ENCODE results near the gene CLEC7A.

CLEC7A gene

DNA sequence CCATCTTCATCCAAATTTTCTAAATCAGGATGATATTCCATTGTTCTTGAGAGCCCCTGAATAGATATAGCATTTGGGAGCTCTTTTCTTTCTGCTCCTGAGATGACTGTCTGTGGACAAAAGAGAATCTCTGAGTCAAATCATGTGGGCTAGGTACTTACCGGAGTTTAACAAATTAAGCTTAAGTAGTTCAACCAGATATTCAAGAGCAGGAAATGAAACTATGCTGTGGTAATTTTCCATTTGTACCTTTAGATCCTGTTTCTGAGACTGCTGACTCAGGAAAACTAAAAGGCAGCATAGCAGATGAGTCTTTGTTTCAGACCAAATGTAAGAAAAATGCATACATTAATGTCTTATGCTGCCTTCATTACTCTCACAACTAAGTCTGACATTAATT lies at the start of gene CLEC7A:
CLEC7A (minus strand) TSS at position 158 of the 400 bp plus-strand sequence; CDS start at position 41, 117 bp downstream.
- no peak within 1 kb of the TSS for H3K4me3 ChIP-seq (ENCODE audit: low read depth, low read length)
- TF ChIP-seq, protein P1, sequence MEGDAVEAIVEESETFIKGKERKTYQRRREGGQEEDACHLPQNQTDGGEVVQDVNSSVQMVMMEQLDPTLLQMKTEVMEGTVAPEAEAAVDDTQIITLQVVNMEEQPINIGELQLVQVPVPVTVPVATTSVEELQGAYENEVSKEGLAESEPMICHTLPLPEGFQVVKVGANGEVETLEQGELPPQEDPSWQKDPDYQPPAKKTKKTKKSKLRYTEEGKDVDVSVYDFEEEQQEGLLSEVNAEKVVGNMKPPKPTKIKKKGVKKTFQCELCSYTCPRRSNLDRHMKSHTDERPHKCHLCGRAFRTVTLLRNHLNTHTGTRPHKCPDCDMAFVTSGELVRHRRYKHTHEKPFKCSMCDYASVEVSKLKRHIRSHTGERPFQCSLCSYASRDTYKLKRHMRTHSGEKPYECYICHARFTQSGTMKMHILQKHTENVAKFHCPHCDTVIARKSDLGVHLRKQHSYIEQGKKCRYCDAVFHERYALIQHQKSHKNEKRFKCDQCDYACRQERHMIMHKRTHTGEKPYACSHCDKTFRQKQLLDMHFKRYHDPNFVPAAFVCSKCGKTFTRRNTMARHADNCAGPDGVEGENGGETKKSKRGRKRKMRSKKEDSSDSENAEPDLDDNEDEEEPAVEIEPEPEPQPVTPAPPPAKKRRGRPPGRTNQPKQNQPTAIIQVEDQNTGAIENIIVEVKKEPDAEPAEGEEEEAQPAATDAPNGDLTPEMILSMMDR (IDR thresholded peaks at IDR 0.05; ENCODE audit: borderline replicate concordance, insufficient read depth, low read depth, low read length) = no peak

DNA sequence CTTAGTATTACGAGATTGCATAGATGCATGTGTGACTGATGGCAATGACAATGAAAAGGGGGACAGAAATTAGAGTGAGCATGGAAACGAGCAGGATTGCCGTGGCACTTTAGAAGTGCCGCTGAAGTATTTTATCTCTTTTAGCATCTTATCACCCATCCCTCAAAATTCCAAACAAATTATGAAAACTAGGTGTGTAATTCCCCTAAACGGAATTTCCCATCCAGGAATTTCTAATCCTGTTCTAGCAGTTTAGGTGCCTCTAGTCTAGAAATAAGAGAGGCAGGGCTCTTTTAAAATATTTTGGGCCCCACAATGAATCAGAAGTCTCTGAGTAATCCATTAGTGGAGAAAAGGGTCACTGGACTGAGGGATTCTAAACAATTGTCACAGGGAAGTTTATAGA lies 49.8 kb upstream of the CLEC7A start:
- no peak overlapping the region for H3K4me3 ChIP-seq (ENCODE audit: low read depth, low read length)
- TF ChIP-seq, protein P1 (IDR thresholded peaks at IDR 0.05; ENCODE audit: borderline replicate concordance, insufficient read depth, low read depth, low read length) = no peak

DNA sequence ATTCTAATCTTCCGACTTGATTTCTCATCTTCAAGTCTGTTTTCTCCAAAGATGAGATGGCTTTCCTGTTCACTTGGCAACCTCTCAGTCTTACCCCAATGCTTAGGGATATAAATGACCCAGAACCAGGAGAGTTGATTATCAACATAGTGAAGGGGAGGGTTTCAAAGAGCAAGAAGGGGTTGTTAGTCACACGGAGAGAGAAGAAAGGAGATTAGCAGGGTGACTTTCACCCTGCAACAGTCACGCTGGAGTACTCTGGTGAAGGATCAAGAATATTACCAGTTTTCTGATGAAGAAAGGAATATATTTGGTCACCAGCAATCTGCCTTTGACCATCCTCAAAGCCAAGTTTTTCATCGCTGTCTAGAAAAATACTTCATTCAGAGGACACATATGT lies 48.8 kb upstream of the CLEC7A start, which contains the start of gene TMEM52B:
TMEM52B (plus strand) TSS at position 212 of the 400 bp plus-strand sequence. CDS start 543 bp downstream, outside the sequence.
- TF ChIP-seq, protein P1 (IDR thresholded peaks at IDR 0.05; ENCODE audit: borderline replicate concordance, insufficient read depth, low read depth, low read length) = no peak
- no peak within 1 kb of the TSS for H3K4me3 ChIP-seq (ENCODE audit: low read depth, low read length)

DNA sequence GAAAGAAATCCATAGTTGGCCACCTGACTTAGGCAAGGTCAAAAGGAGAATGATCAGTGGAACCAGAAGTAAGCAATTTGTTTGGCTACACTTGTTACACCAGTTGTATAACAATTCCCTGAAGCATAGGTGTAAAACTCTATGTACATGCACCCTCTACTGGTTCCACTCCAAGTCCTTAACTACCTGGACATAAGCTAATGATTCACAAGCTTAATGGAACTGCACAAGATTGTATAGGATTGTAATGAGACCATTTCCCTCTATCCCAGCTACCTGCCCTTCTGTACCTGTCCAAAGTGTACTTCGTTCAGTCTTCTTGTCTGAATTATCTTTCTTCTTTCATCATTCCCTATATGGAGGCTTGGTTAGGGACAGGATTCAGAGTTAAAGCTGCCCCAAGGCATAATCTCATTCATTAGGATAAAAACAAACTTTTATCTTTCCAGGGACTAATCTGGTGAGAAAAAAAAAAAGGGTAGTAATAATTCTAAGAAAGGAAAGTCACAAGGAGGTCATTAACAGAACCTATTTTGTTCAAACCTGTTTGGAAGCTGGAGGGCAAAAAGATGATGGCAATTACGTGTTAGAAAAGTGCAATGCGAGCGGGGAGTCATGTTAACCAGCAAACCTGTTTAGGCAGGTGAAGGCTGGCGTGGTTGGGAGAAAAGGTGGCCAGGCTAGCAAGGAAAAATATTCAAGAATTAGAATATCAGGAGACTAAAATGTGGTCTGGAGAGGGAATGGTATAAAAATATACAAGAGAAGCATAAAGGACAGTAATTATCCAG lies 46.0 kb upstream of the CLEC7A start:
- TF ChIP-seq, protein P1 (IDR thresholded peaks at IDR 0.05; ENCODE audit: borderline replicate concordance, insufficient read depth, low read depth, low read length) = no peak
- no peak overlapping the region for H3K4me3 ChIP-seq (ENCODE audit: low read depth, low read length)

DNA sequence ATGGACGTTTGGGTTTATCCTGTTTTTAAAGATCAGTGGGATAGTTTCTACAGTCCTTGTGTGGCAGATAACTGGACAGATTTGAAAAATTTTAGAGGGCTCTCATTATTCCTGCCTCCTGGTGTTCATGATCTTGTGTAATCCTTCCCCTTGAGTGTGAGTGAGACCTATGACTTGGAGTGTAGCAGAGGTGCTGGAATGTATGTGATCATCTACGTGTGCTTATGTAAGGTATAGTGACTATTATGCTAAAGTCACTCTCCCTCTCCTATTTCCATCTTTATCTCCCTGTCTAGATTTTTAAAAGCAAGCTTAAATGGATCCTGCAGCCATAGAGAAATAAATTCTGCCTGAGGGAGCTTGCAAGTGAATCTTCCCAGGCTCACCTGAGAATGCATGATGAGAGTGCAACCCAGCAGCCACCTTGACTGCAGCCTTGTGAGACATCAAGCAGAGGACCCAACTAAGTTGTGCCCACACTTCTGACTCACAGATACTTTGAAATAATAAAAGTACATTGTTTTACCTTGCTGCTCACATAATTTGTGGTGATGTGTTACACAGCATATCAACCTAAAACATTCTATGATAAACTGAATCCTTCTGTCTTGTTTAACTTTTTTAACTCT lies 45.1 kb upstream of the CLEC7A start:
- H3K4me3 ChIP-seq (ENCODE audit: low read depth, low read length) = no peak overlapping the region
- TF ChIP-seq, protein P1 (IDR thresholded peaks at IDR 0.05; ENCODE audit: borderline replicate concordance, insufficient read depth, low read depth, low read length) = no peak

DNA sequence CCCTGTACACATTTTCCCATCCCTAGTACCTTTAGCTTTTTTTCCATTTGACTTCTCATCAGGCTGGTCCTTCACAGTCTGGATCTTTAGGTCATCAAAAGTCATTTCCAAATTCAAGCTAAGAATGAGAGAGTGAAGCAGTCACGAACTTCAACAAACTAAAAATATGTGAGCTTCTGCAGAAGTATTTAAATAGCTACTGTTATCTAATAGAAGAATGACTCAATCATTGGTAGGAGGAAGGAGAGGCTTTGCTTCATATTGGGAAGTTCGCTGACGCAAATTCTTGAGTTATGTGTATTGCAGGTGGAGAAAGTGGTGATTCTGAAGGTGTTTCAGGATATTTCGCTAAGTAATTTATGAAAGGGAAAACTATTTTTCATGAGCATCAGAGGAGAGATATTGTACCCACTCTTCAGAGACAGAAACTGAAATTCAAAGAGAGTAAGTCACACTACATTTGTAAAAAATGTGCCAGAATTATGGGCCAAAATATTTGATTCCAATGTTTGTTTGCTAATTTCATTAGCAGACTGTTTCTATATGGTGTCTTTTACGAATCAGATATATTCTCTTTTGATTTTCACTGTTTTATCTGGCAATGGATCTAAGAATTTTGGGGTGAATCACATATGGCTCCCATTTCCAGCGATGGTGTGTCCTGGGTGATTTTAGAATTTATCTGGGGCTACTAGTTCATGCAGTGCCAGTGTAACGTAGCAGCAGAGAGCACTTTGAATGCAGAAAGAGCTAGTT lies 42.2 kb upstream of the CLEC7A start, which contains the start of gene OLR1:
OLR1 (minus strand) TSS at position 160 of the 756 bp plus-strand sequence; CDS start at position 105, 55 bp downstream.
- no peak within 1 kb of the TSS for H3K4me3 ChIP-seq (ENCODE audit: low read depth, low read length)
- TF ChIP-seq, protein P1 (IDR thresholded peaks at IDR 0.05; ENCODE audit: borderline replicate concordance, insufficient read depth, low read depth, low read length) = no peak

Data from GM12875 (cell line).